SK-MEL-5 (cell line): Measurements from ENCODE around the gene TLCD4. TPM values are rescaled to one million over a fixed set of nuclear protein-coding genes. Genes with fewer than 3 reads are reported as not detected.

Experiments used
- DNase-seq: peaks from one replicate; pipeline ENCODE4 v3.0.0-alpha.2; 2016; ENCODE audit warnings: low read depth, low spot score
- in situ Hi-C: cut with HindIII; loops from 2 replicates; pipeline ENCODE4 v1.10.0; 2016; ENCODE audit warnings: low sequenced_read_pairs, high pct_unique_total_duplicates, low pct_unique_long_range_greater_than_20kb
- polyA plus RNA-seq, 2 experiments: library from polyadenylated mRNA; depleted of rRNA; stranded (reverse); fragments of >200 nt; gene quantifications; 2 replicates each; pipeline ENCODE4 v1.2.3, GENCODE V29; 2015
- total RNA-seq: library from RNA; depleted of rRNA; stranded (reverse); fragments of >200 nt; shearing (Covaris generic); gene quantifications from 2 replicates; pipeline ENCODE4 v1.2.3, GENCODE V29; 2014; rRNA removed

Gene TLCD4
- 24.6 and 24.8 TPM in 2 replicates for total RNA-seq
- 13.9 and 18.9 TPM in 2 replicates for polyA plus RNA-seq (2015; cell fraction: cytosol; rRNA removed)
- polyA plus RNA-seq (2015; cell fraction: nucleus; rRNA removed) = 10.1 and 30.8 TPM in 2 replicates

GRCh38 chr1:95117207-95118066 is at the start of gene TLCD4:
TSS of gene TLCD4 (plus strand) at chr1:95117355. CDS start at chr1:95143902, 26,547 bp downstream.
- peak; percentile 51 for DNase-seq
- in situ Hi-C loops = no loop called here

- peak; percentile 30 for DNase-seq
- in situ Hi-C loops = no loop called here
These were observed 49.6 kb upstream of the TLCD4 start for GRCh38 chr1:95067568-95067967.

GRCh38 chr1:95068956-95069709 is 48.0 kb upstream of the TLCD4 start:
- peak; percentile 33 for DNase-seq
- in situ Hi-C loops = no loop called here

- in situ Hi-C loops = no loop called here
These were observed 47.5 kb upstream of the TLCD4 start for GRCh38 chr1:95069710-95070093.

GRCh38 chr1:95071539-95071938 is 45.6 kb upstream of the TLCD4 start:
- in situ Hi-C loops = no loop called here
- DNase-seq = no peak

More at GRCh38 chr1:95069710-95070093, 47.5 kb upstream of the TLCD4 start:
- no peak for DNase-seq

- in situ Hi-C loops = no loop called here
- DNase-seq = no peak
These were observed 45.0 kb upstream of the TLCD4 start for GRCh38 chr1:95072117-95072516.

GRCh38 chr1:95072532-95073419 is 44.4 kb upstream of the TLCD4 start, which contains the start of gene ALG14:
TSS of gene ALG14 (minus strand) at chr1:95072951. CDS start at chr1:95072898, 53 bp downstream.
- in situ Hi-C loops = no loop called here
- peak; percentile 95 for DNase-seq

GRCh38 chr1:95073446-95073845 is 43.7 kb upstream of the TLCD4 start:
- no peak for DNase-seq
- in situ Hi-C loops = no loop called here

GRCh38 chr1:95076034-95076433 is 41.1 kb upstream of the TLCD4 start:
- in situ Hi-C loops = no loop called here
- no peak for DNase-seq

GRCh38 chr1:95080446-95080845 is 36.7 kb upstream of the TLCD4 start:
- DNase-seq = peak; percentile 30
- in situ Hi-C loops = no loop called here

- in situ Hi-C loops = no loop called here
- DNase-seq = no peak
These were observed 36.3 kb upstream of the TLCD4 start for GRCh38 chr1:95080879-95081278.

GRCh38 chr1:95084317-95085176 is 32.6 kb upstream of the TLCD4 start:
- peak; percentile 74 for DNase-seq
- in situ Hi-C loops = no loop called here

- in situ Hi-C loops = no loop called here
- DNase-seq = no peak
These were observed 31.8 kb upstream of the TLCD4 start for GRCh38 chr1:95085376-95085775.

GRCh38 chr1:95086949-95087533 is 30.1 kb upstream of the TLCD4 start:
- in situ Hi-C loops = no loop called here
- peak; percentile 96 for DNase-seq

GRCh38 chr1:95088303-95088702 is 28.9 kb upstream of the TLCD4 start:
- in situ Hi-C loops = no loop called here
- DNase-seq = no peak

GRCh38 chr1:95089650-95090287 is 27.4 kb upstream of the TLCD4 start:
- in situ Hi-C loops = no loop called here
- DNase-seq = no peak
